GM19035 (cell line): ENCODE data around the gene UPK2.
A peak's percentile ranks its signal among the peaks of the same experiment; 100 is the strongest.
"Not testable (repeated sequence)": the region's sequence is repeated elsewhere in the genome, so short reads cannot be mapped to it uniquely, and the experiment has no call there.

Experiments
- ATAC-seq: cut with Tn5 transposase; IDR thresholded peaks from one replicate; pipeline ENCODE4 v1.9.1; 2021; ENCODE audit not compliant: unreplicated experiment

The UPK2 gene

DNA sequence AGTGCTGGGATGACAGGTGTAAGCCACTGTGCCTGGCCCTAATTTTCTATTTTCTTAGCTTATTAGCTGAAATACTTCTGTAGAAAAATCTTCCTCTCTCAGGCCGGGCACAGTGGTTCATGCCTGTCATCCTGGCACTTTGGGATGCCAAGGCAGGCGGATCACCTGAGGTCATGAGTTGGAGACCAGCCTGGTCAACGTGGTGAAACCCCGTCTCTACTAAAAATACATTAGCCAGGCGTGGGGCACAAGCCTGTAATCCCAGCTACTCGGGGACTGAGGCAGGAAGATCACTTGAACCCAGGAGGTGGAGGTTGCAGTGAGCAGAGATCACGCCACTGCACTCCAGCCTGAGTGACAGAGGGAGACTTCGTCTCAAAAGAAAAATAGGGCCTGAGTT, 28.2 kb downstream of the UPK2 start:
- ATAC-seq = not testable (repeated sequence)

DNA sequence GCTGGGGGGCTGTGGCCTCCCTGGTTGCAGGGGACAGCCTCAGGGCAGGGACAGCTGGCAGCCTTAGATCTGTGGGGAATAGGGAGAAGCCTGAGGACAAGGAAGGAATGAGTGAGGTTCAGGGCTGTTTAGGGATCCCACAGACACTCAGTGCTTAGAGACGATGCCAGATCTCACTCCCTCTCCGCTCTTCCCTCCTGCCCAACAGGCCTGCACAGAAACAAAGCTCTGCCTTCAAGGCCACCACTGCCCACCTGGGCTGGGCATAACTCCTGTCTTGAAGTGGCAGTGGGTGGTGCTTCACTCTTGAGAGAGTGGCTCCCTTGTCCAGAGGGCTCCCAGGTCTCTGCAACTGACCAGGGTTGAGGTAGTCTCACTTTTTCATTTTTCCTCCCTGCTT, 28.7 kb downstream of the UPK2 start:
- no peak for ATAC-seq

GRCh38 chr11:118988280-118988679, 32.2 kb downstream of the UPK2 start:
- ATAC-seq = no peak

GRCh38 chr11:118991486-118992038, 35.5 kb downstream of the UPK2 start:
- ATAC-seq = not testable (repeated sequence)

DNA sequence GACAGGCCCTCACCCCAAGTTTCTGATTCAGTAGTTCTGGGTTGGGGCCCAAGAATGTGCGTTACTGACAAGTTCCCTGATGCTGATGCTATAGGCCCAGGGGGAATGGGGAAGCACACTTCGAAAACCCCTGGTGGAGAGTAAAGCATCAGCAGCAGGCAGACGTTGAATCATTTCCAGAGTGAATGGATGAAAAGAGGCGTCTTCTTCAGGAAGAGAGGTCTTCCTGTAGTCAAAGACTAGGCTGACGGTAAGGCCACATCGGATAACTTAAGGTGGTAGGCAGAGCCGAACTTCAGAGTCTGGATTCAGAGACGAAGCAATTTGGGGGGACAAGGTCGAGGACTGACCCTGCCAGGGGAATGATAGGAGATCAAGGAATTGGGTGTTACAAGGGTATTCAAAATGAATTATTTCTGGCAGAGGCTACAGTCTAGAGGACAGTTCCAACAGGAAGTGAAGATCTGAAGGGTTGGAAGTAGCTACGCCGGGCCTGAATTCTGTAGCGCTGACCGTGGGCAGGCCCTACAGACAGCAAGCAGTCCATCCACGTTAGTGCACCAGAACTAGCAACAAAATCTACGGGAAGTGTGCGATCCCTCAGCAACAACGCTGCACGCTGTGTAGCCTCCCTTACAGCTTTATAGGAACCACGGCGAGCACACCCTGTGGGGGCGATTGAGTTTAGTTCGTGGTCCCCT, 41.0 kb downstream of the UPK2 start:
- ATAC-seq = peak; percentile 15

- peak; percentile 93 for ATAC-seq
These were observed 41.7 kb downstream of the UPK2 start, which contains the start of gene CENATAC for GRCh38 chr11:118997627-118998387. Gene CENATAC (plus strand): TSS chr11:118998138. CDS start chr11:118998198, 60 bp downstream.

DNA sequence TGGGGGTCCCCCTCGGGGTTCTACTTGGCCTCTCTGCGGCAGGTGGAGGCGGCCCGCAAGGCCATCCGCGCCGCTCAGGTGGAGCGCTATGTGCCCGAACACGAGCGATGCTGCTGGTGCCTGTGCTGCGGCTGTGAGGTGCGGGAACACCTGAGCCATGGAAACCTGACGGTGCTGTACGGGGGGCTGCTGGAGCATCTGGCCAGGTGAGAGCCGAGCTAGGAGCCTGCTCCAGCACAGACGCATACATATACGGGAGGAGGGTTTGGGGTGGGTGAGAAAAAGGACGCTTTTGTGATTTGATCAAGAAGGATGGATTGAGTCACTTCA, 42.3 kb downstream of the UPK2 start:
- ATAC-seq = no peak

DNA sequence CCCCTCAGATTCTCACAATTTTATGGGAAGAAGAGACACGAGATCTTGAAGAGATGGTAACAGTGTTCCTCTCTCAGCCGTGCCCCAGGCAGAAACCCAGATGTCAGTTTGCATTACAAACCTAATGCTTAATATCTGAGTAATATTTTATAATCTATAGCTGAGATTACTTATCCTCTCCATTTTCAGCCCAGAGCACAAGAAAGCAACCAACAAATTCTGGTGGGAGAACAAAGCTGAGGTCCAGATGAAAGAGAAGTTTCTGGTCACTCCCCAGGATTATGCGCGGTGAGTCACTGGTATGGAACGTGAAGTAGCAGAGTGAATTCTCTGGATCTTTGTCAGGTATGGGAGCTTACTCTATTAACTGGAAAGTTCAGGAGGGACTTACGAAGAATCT, 42.7 kb downstream of the UPK2 start:
- ATAC-seq = no peak

DNA sequence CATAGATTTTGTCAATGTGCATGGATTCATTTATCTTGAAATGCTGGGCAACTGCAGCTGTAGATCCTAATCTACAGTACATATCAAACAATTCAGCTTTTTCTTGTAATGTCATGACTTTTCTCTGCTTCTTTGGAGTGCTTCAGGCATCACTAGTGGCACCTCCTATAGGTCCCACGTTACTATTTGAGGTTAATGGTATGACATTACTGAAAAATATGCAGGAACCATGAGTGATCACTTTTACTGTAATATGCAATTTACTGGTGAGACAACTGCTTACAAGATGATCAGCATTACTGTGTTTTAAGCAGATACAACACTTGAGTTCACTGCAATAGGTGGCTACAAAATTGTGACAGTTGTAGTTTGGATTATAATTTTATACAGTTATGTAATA, 44.8 kb downstream of the UPK2 start:
- ATAC-seq = no peak

DNA sequence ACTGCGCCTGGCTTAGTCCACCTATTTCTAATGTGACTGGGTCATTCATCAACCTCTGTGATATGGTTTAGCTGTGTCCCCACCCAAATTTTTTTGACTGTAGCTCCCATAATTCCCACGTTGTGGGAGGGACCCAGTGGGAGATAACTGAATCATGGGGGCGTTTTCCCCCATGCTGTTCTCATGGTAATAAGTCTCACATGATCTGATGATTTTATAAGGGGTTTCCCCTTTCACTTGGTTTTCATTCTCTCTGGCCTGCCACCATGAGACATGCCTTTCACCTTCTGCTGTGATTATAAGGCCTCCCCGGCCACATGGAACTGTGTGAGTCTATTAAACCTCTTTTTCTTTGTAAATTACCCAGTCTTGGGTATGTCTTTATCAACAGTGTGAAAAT, 50.6 kb downstream of the UPK2 start:
- ATAC-seq = no peak
